ENCODE measurements around the gene TGIF2. TPM values are rescaled to one million over a fixed set of nuclear protein-coding genes. Genes with fewer than 3 reads are reported as not detected.

The TGIF2 gene
- total RNA-seq, 1 donor from 2014 or later: 18.8 TPM

- H3K27me3 Mint-ChIP-seq (ENCODE audit: low read depth): no peaks in the 10 kb centered on the region
- no peak for TF ChIP-seq CTCF (IDR thresholded peaks at IDR 0.05)
- no peak overlapping the region for H3K27ac Mint-ChIP-seq (ENCODE audit: unreplicated experiment)
- no peak for DNase-seq (ENCODE audit: low spot score)
- no peaks in the 10 kb centered on the region for H3K4me1 Mint-ChIP-seq (ENCODE audit: low read depth)
- H3K9me3 Mint-ChIP-seq (ENCODE audit: low read depth): no peaks in the 10 kb centered on the region
- peaks cover 14% of the 10 kb centered on the region for H3K36me3 Mint-ChIP-seq (ENCODE audit: low read depth)
- no peak overlapping the region for H3K4me3 Mint-ChIP-seq (ENCODE audit: unreplicated experiment)
These were observed 41.6 kb downstream of the TGIF2 start for GRCh38 chr20:36614781-36615557.

GRCh38 chr20:36620917-36621316, 47.5 kb downstream of the TGIF2 start:
- H3K27ac Mint-ChIP-seq (ENCODE audit: unreplicated experiment): no peak overlapping the region
- no peaks in the 10 kb centered on the region for H3K4me1 Mint-ChIP-seq (ENCODE audit: low read depth)
- H3K27me3 Mint-ChIP-seq (ENCODE audit: low read depth): no peaks in the 10 kb centered on the region
- H3K36me3 Mint-ChIP-seq (ENCODE audit: low read depth): no peaks in the 10 kb centered on the region
- no peak for DNase-seq (ENCODE audit: low spot score)
- H3K9me3 Mint-ChIP-seq (ENCODE audit: low read depth): no peaks in the 10 kb centered on the region
- no peak for TF ChIP-seq CTCF (IDR thresholded peaks at IDR 0.05)
- H3K4me3 Mint-ChIP-seq (ENCODE audit: unreplicated experiment): no peak overlapping the region

GRCh38 chr20:36623444-36623843, 50.0 kb downstream of the TGIF2 start:
- TF ChIP-seq CTCF (IDR thresholded peaks at IDR 0.05): no peak
- no peaks in the 10 kb centered on the region for H3K36me3 Mint-ChIP-seq (ENCODE audit: low read depth)
- no peak for DNase-seq (ENCODE audit: low spot score)
- H3K4me1 Mint-ChIP-seq (ENCODE audit: low read depth): no peaks in the 10 kb centered on the region
- H3K9me3 Mint-ChIP-seq (ENCODE audit: low read depth): no peaks in the 10 kb centered on the region
- no peaks in the 10 kb centered on the region for H3K27me3 Mint-ChIP-seq (ENCODE audit: low read depth)
- H3K4me3 Mint-ChIP-seq (ENCODE audit: unreplicated experiment): no peak overlapping the region
- H3K27ac Mint-ChIP-seq (ENCODE audit: unreplicated experiment): no peak overlapping the region

GRCh38 chr20:36624068-36624943, 50.9 kb downstream of the TGIF2 start:
- Mint-ChIP-seq H3K4me3 (ENCODE audit: unreplicated experiment) (no peak overlapping the region), H3K4me1 (ENCODE audit: low read depth) (no peaks in the 10 kb centered on the region), H3K36me3 (ENCODE audit: low read depth) (no peaks in the 10 kb centered on the region), H3K9me3 (ENCODE audit: low read depth) (no peaks in the 10 kb centered on the region), H3K27me3 (ENCODE audit: low read depth) (no peaks in the 10 kb centered on the region), H3K27ac (ENCODE audit: unreplicated experiment) (no peak overlapping the region)
- no peak for DNase-seq (ENCODE audit: low spot score)
- no peak for TF ChIP-seq CTCF (IDR thresholded peaks at IDR 0.05)

GRCh38 chr20:36624944-36625324, 51.5 kb downstream of the TGIF2 start:
- H3K27me3 Mint-ChIP-seq (ENCODE audit: low read depth): no peaks in the 10 kb centered on the region
- H3K27ac Mint-ChIP-seq (ENCODE audit: unreplicated experiment): no peak overlapping the region
- H3K4me3 Mint-ChIP-seq (ENCODE audit: unreplicated experiment): no peak overlapping the region
- H3K9me3 Mint-ChIP-seq (ENCODE audit: low read depth): no peaks in the 10 kb centered on the region
- no peak for TF ChIP-seq CTCF (IDR thresholded peaks at IDR 0.05)
- DNase-seq (ENCODE audit: low spot score): no peak
- H3K36me3 Mint-ChIP-seq (ENCODE audit: low read depth): no peaks in the 10 kb centered on the region
- H3K4me1 Mint-ChIP-seq (ENCODE audit: low read depth): peaks cover 4% of the 10 kb centered on the region

All from chondrocyte (in vitro differentiated cells).